GM12873 (cell line): ENCODE results near the gene HNF4A.

Experiments
- TF ChIP-seq, protein P1 (sequence below): IDR thresholded peaks from 2 replicates; pipeline ENCODE4 v1.5.1; 2012; ENCODE audit warnings: low read depth, mild to moderate bottlenecking, moderate library complexity, low read length, control low read depth; ENCODE audit not compliant: insufficient read depth; ENCODE audit errors: missing control alignments

Gene HNF4A

DNA sequence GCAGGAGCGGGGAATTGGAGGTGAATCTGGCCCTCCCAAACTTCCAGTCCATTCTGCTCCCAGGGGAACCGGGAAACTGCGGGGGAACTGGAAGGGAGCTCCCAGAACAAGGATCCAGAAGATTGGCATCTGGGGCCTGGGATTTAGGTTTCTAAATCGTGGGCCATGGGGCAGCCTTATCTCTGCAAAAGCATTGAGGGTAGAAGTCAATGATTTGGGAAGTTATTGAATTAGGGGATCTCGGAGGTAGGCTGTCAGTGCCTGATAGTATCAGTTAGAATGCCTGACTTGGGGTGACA is 45.1 kb downstream of the HNF4A start:
- TF ChIP-seq, protein P1, sequence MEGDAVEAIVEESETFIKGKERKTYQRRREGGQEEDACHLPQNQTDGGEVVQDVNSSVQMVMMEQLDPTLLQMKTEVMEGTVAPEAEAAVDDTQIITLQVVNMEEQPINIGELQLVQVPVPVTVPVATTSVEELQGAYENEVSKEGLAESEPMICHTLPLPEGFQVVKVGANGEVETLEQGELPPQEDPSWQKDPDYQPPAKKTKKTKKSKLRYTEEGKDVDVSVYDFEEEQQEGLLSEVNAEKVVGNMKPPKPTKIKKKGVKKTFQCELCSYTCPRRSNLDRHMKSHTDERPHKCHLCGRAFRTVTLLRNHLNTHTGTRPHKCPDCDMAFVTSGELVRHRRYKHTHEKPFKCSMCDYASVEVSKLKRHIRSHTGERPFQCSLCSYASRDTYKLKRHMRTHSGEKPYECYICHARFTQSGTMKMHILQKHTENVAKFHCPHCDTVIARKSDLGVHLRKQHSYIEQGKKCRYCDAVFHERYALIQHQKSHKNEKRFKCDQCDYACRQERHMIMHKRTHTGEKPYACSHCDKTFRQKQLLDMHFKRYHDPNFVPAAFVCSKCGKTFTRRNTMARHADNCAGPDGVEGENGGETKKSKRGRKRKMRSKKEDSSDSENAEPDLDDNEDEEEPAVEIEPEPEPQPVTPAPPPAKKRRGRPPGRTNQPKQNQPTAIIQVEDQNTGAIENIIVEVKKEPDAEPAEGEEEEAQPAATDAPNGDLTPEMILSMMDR: no peak

DNA sequence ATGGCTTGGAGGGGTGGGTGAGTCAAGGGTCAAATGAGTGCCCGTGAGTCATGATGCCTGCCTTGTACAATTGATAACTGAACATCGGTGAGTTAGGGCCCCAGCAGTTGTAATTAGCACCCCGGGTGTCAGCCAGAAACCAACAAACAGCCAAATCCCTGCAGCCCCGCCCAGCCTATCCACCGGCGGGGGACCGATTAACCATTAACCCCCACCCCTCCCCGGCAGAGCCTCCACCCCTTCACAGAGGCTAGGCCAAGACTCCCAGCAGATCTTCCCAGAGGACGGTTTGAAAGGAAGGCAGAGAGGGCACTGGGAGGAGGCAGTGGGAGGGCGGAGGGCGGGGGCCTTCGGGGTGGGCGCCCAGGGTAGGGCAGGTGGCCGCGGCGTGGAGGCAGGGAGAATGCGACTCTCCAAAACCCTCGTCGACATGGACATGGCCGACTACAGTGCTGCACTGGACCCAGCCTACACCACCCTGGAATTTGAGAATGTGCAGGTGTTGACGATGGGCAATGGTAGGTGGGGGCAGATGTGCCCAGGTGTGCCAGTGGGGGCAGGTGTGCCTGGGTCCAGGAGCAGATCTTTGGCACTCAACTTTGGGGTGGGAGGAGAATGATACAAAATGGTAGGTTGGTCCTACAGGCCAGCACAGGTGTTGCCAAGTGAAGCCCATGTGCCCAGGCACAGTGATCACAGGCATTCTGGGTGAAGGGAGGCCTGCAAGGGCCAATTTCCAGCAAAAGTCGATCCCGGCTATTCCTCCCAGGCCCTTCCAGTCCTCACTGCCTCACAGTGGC is 45.7 kb downstream of the HNF4A start:
- TF ChIP-seq, protein P1: no peak

DNA sequence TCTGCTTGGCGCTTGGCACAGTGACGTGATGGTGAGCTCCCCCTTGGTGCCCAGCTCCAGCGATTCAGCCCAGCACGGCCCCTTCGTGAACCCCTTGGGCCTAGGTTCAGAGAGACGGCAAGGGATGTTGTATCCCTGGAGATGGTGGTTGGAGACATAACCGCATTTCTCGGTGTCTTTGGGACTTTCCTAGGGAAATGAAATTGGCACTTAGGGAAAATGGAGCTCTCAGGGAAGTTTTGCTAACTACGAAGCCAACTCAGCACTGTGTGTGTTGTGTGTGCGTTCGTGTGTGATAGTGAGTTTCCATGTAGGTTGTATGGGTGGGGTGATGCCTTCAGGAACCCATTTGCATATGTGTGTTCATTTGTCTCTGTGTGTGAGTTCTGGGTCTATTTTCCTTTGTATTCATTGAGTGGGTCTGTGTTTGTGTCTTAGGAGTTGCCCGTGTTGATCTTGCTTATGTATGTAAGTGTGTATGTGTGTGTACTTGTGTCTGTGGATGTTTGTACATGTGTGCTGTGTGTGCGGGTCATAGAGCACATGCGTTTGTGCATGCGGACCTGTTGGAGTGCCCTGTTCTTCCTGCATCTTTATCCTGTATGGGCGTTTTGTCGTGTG is 46.4 kb downstream of the HNF4A start:
- TF ChIP-seq, protein P1: no peak

DNA sequence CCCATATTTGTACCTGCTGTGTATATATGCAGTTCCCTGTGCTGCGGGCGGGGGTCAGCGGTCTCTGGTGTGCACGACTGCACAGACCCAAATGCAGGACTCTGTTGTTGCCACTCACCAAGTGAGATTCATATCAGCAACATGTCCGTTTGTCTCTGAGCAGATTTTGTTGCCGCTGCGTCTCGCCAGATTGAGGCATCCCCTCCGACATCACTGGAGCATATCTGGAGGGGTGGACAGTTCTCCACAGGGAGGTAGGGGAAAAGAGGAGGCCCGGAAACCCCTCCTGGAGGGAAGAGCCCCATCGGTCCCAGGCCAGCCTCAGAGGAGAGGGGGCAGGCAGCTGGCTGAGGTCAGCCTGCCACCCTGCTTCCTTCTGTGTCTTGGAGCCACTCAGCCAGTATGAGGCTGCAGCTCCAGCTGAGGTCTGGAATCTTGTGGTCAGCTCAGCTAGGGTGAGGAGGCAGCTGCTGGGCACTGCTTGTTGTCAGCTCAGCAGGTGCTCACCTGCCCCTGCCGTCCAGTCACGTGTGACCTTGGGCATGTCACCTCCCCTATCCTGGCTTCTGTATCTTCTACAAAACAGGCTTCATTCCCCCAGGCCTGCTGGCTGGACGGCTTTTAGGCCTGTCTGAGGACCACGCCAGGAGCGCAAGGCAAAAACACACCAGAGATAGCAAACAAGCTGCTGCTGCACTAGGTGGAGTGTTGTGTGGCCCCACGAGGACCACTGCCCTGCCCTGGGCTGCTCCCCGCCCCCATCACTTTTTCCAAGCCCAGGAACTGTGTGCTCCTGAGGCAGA is 47.1 kb downstream of the HNF4A start:
- TF ChIP-seq, protein P1: no peak

DNA sequence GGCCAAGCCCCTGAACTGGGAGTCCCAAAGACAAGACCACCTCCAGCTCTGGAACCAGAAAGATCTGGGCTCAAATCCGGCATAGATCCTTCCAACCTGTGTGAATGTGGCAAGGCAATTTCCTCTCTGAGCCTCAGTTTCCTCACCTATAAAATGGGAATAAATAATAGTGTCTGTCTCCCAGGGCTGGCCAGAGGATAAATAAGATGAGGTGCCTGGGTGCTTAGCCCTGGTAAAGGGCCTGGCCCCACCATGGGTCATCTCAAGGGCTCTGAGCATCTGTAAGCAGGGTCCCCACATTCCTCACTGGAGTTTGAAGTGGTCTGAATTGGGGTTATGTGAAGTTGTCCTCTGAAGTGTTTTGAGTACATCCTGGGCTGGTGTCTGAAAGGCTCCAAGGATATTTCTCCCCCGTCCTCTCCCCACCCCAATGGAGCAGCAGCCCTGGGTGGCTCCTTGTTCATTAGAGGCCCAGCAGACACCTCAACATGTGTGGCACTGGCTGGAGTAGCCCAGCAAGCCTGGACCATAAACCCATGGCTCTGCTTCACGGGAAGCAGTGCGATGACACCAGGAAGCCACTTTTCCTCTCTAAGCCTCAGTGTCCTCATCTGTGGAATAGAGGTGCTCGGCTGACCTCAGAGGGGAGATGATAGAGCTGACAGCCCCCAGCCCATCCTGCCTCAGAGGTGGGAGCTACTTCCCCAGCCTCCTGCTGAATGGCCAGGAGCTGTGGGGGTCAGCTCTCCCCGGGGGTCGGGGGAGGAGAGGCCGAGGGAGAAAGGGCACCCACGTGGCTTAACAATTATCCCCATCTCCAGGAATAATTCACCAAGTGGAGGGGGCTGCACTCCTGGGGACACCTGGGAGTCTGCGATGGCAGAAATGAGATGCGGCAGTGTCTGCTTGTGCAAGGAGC is 48.0 kb downstream of the HNF4A start:
- TF ChIP-seq, protein P1: no peak

DNA sequence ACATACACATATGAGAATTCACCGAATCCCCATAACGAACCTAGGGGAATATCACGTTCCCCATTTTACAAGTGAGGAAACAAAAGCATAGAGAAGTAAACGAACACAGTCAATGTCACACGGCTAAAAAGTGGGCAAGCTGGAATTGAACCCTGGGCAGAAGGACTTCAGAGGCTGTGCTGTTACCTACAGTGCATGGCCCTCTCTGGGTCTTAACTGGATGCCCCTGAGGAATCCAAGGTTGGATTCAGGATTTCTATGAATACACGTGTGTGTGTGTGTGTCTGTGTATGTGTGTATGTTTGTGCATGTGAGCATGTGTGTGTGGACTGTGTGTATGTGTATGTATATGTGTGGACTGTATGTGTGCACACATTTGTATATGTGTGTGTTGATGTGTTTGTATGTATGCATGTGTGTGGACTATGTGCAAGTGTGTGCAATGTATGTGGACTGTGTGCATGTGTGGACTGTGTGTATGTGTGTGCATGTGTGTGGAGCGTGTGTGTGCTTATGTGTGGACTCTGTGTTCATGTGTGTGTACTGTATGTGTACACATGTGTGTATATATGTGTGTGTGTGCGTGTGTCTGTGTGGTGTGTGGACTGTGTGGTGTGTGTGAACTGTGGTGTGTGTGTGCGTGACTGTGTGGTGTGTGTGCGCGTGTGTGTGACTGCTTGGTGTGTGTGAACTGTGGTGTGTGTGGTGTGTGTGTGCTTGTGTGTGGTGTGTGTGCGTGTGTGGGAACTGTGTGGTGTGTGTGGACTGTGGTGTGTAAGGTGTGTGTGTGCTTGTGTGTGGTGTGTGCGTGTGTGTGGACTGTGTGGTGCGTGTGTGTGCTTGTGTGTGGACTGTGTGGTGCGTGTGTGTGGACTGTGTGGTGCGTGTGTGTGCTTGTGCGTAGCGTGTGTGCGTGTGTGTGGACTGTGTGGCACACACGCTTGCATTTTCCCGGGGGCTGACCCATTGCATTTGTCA is 49.0 kb downstream of the HNF4A start:
- TF ChIP-seq, protein P1: no peak
